OCI-M1 (cell line): ENCODE data around the gene KLHL40.
"Not testable (repeated sequence)": the region's sequence is repeated elsewhere in the genome, so short reads cannot be mapped to it uniquely, and the experiment has no call there.

Source experiments
- DNase-seq: peaks from one replicate; lab custom pipeline; 2025; lab: John Stamatoyannopoulos, UW

KLHL40 gene

DNA sequence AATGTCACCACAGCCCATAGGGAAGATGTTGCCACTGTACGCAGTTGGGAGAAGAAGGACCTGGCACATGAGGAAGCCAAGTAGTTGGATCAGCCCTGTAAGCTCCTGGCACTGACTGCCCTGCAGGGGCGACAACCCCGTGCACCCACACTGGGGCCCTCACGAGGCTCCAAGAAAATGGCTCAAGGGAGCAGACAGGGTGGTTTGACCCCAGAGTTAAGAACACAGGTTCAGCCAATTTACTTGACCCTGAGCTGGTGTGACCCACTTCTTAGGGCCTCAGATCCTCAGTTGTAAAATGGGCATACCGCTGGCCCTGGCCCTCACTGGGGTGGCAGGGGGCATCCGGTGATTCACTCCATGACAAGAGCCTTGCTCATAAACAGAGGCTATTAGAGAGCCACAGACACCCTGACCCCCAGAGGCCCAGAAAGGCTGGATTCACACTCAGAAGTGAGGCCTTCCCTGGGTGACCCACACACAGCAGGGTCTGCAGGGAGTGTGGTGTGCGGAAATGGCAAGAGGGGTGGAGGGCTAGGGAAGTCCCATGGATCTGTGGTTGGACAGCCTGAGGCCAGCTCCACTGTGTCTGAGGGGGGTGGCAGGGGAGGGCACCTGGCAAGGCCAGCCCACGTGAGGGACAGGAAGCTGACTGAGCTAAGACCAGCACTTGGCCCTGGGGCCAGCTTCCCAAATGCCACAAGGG, 19.0 kb downstream of the KLHL40 start:
- no peak for DNase-seq

GRCh38 chr3:42705058-42705767, 19.9 kb downstream of the KLHL40 start:
- DNase-seq: no peak

- DNase-seq: no peak
Observed at GRCh38 chr3:42705962-42706585, 20.7 kb downstream of the KLHL40 start.

DNA sequence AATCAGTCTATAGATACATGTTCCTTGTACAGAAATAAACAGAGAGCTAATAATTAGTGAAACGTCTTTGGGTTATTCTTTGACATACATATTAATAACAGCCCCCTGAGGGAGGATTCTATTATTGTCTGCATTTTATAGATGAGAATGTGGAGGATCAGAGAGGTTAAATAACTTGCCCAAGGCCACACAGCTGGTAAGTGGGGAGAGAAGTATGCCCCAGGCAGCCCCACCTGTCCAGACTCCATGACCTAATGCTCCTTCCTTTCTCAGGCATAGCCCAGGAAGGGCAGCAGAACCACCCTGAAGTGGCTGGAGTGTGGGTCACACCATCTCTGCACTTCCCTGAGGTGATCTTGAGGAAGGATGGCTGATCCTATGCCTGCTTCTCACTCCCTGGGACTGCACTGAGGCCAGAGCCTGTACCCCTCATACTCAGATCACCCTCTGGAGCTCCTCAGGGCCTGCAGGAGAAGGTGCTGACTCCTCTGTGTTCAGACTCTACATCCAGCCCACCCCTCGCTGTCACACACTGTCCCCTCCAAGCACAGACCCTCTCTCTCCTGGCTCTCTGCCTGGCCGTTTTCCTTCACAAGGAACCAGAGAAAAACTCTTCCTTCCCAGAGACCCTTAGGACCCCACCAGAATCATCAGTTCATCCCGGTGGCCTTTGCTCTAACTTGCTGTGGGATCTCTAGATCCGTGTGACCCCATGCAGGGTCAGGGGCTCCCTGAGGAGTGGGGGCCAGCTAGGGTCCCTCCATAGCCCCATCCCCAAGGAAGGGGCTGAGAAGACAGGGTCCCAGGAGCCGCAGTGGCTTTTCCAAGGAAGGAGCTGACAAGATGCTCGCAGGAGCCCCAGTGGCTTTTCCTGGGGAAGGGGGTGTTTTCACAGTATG, 21.6 kb downstream of the KLHL40 start:
- no peak for DNase-seq

- DNase-seq: no peak
Observed at GRCh38 chr3:42707620-42708355, 22.5 kb downstream of the KLHL40 start.

- DNase-seq: no peak
Observed at GRCh38 chr3:42708611-42709151, 23.3 kb downstream of the KLHL40 start.

DNA sequence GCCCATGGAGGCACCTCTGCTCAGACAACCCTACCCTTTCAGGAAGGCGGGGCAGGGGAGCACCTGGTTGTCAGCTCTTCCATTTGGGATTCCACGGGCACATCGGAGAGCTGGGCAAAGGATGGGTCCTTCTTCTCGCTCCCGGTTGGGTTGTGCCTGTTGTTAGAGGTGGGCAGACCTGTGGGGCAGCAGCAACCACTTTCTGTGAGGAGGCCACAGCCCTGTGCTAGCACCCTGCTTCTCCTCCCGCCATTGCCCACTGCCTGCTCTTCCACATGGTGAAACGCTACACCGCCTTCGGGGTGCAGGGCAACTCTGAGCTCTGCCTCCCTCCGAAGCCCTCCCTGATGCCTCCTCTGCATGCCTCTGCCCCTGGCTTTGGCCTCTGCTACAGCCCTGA, 24.3 kb downstream of the KLHL40 start:
- DNase-seq: no peak

DNA sequence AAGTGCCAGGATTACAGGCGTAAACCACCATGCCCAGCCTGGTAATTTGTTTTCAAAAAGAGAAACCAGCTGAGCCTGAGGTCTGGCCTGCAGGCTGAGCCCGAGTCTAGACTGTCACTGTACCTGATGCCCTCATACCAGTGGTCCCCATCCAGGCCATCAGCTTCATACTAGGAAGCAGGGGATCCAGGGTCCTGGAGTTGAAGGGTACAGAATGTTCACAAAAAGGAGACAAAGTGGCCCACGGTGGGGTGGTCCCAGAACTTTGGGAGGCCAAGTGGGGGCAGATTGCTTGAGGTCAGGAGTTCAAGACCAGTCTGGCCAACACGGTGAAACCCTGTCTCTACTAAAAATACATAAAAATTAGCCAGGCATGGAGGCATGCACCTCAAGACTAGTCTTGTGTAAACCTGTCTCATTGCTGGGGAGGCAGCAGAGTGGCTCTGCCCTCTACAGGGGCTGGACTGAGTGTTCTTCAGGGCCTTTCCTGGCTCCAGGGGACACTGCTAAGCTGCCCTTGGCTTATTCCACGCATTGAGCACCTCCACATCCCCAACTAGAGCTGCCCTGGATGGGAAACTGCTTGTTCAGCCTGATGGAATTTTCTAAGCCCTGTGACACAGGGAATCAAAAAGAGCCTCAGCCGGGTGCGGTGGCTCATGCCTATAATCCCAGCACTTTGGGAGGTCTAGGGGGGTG, 25.1 kb downstream of the KLHL40 start:
- DNase-seq: no peak

DNA sequence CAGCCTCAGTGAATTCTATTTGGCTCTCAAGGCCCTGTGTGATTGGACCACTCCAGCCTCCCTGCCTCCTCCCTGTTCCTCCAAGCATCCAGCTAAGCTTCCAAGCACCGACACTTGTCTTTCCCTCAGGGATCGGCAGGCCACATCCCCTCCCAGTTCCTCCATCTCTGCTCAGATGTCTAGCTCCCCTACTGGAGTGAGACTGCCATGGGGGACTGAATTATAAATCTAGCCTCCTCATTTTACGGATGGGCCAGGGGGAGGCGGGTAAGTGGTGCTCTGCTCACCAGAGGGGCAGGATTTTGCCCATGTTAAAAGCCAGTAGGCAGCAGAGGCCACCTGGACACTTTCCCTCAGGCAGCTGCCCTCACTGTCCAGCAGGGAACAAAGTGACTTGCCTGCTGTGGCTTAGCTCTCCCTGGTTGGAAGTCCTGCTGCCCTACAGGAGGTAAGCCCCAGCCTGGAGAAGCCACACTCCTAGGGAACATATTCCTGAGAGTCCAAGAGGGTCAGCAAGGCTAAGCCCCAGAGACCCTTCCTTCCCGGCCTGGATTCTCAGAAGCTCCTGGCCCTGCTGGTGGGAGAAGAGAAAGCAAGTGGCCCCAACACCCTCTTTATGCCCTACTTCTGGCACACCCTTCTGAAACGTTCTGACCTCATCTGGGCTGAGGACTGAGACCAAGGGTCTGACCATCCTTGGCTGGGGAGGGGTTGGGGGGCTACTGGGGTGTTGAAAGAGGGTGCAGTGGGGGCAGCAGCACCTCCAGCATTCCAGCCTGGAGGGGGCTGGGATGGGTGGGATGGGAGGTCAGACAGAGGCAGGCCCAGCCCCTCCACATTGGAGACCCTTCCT, 26.4 kb downstream of the KLHL40 start:
- DNase-seq: no peak

DNA sequence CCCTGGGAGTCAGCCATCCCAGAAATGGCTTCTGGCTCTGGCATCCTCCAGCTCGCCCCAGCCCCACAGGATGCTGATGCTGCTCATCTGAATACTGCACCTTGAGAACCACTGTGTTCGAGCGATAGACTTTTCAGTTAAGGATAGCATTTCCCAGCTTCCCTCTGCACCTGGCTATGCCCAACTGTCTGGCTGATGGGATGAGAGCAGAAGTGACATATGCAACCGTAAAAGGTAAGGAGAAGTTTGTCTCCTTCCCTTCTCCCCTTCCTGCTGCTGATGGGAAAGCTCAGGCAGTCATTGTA, 27.0 kb downstream of the KLHL40 start:
- no peak for DNase-seq

- DNase-seq: no peak
Observed at GRCh38 chr3:42712688-42713372, 27.5 kb downstream of the KLHL40 start.

GRCh38 chr3:42713747-42714146, 28.4 kb downstream of the KLHL40 start:
- no peak for DNase-seq

- no peak for DNase-seq
Observed at GRCh38 chr3:42714171-42714852, 29.0 kb downstream of the KLHL40 start.

GRCh38 chr3:42717306-42717705, 32.0 kb downstream of the KLHL40 start:
- DNase-seq: no peak

DNA sequence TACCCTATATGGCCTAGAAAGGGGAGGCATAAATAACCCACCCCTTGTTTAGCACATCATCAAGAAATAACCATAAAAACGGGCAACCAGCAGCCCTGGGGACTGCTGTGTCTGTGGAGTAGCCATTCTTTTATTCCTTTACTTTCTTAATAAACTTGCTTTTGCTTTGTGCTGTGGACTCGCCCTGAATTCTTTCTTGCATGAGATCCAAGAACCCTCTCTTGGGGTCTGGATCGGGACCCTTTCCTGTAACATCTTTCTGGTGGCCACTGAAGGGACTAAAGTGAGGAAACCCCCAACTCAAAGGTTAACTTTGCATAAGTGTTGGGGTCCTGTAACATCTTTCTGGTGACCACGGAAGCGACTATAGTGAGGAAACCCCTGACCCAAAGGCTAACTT, 33.0 kb downstream of the KLHL40 start:
- DNase-seq: no peak

- no peak for DNase-seq
Observed at GRCh38 chr3:42719002-42719401, 33.7 kb downstream of the KLHL40 start.

DNA sequence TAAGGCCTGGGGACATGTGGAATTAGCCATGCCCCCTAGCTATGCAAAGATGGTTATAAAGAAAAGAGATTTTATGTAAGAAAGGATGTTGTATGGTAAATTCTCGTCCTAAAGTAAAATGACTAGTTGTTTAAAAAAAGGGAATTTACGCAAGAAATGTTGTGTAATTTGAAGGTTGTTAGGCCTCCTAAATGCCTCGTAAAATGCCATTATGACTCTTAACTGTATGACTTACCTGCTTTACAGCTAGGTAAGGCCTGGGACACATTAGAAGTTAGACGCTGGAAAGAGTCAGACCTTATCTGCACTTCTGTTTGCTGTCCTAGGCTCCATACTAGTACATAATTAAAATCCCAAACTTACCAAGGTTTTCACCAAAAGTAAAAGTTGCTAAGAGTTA, 34.8 kb downstream of the KLHL40 start:
- no peak for DNase-seq

- DNase-seq: no peak
Observed at GRCh38 chr3:42721690-42722089, 36.4 kb downstream of the KLHL40 start.

DNA sequence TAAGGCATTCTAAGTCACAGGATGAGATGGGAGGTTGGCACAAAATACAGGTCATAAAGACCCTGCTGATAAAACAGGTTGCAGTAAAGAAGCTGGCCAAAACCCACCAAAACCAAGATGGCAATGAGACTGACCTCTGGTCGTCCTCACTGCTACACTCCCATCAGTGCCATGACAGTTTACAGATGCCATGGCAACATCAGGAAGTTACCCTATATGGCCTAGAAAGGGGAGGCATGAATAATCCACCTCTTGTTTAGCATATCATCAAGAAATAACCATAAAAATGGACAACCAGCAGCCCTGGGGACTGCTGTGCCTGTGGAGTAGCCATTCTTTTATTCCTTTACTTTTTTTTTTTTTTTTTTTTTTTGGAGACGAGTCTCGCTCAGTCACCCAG, 37.1 kb downstream of the KLHL40 start:
- DNase-seq: not testable (repeated sequence)
